A673 (cell line): ENCODE data around the gene CADM3. TPM values are rescaled to one million over a fixed set of nuclear protein-coding genes. Genes with fewer than 3 reads are reported as not detected.

Experiments
- BruUV-seq: library from RNA; stranded (reverse); fragments of 400-500 nt; replicated peaks from 2 replicates; lab custom pipeline; 2021; lab: Mats Ljungman, UMichigan
- CTCF ChIA-PET: fragments of 300-600 bp; sonication (Branson Sonifier 250); formaldehyde crosslinking; loops from one replicate; lab custom pipeline; 2022; ENCODE audit warnings: antibody characterized with exemption; lab: Charles Lee
- POLR2A ChIA-PET: fragments of 300-600 bp; sonication (Branson Sonifier 250); formaldehyde crosslinking; loops from one replicate; lab custom pipeline; 2022; ENCODE audit warnings: antibody characterized with exemption; ENCODE audit not compliant: low non-redundant PET; lab: Charles Lee
- DNase-seq: peaks from one replicate; pipeline ENCODE4 v3.0.0-alpha.2; 2015; ENCODE audit warnings: low spot score
- H3K27ac ChIP-seq: fragments of 200-600 bp; sonication (generic); 2 replicates; pipeline ENCODE4 v1.5.1; 2016; ENCODE audit warnings: mixed run types, low read depth, mild to moderate bottlenecking, mixed read lengths, antibody characterized with exemption, low read length; ENCODE audit not compliant: poor library complexity, severe bottlenecking
- H3K27me3 ChIP-seq: fragments of 200-600 bp; sonication (generic); replicated peaks from 2 replicates; pipeline ENCODE4 v1.6.1; 2017; ENCODE audit warnings: mixed run types, low read depth, mild to moderate bottlenecking, mixed read lengths, antibody characterized with exemption, low read length; ENCODE audit not compliant: insufficient read depth, poor library complexity
- H3K36me3 ChIP-seq: fragments of 200-600 bp; sonication (generic); 2 replicates; pipeline ENCODE4 v1.6.1; 2016; ENCODE audit warnings: mixed run types, mild to moderate bottlenecking, mixed read lengths, antibody characterized with exemption, low read length; ENCODE audit not compliant: insufficient read depth, poor library complexity, severe bottlenecking
- H3K4me1 ChIP-seq: fragments of 200-600 bp; sonication (generic); 2 replicates; pipeline ENCODE4 v1.6.1; 2017; ENCODE audit warnings: mixed run types, mild to moderate bottlenecking, mixed read lengths, antibody characterized with exemption, low read length; ENCODE audit not compliant: insufficient read depth, poor library complexity, severe bottlenecking
- H3K4me3 ChIP-seq: fragments of 200-600 bp; sonication (generic); 2 replicates; pipeline ENCODE4 v1.5.1; 2016; ENCODE audit warnings: low read depth, mixed run types, mild to moderate bottlenecking, mixed read lengths, low read length; ENCODE audit not compliant: poor library complexity, severe bottlenecking
- H3K9me3 ChIP-seq: fragments of 200-600 bp; sonication (generic); 2 replicates; pipeline ENCODE4 v1.6.1; 2016; ENCODE audit warnings: mixed run types, low read depth, mild to moderate bottlenecking, mixed read lengths, antibody characterized with exemption, low read length; ENCODE audit not compliant: poor library complexity, severe bottlenecking
- CTCF ChIP-seq: fragments of 300-800, 200-600 bp; sonication (generic); conservative IDR thresholded peaks from 2 replicates; pipeline ENCODE4 v1.5.1; 2017; ENCODE audit warnings: low read depth, mild to moderate bottlenecking, antibody characterized with exemption, low read length, moderate library complexity, mixed read lengths
- EZH2 ChIP-seq: fragments of 200-600 bp; sonication (generic); IDR thresholded peaks from 2 replicates; pipeline ENCODE4 v1.6.1; 2017; ENCODE audit warnings: borderline replicate concordance, low read depth, mild to moderate bottlenecking, mixed read lengths, antibody characterized with exemption, low read length; ENCODE audit not compliant: poor library complexity, severe bottlenecking
- intact Hi-C: fragments of 100-400 bp; cut with micrococcal nuclease; formaldehyde crosslinking; loops from one replicate; pipeline ENCODE4 v1.10.0; 2022; ENCODE audit not compliant: unreplicated experiment
- total RNA-seq: library from RNA; stranded (reverse); gene quantifications from 2 replicates; pipeline ENCODE4 v1.2.3, GENCODE V29; 2021

Gene CADM3
- total RNA-seq, 1 experiment from 2014 or later, result not detected

GRCh38 chr1:159146980-159147379, 24.4 kb upstream of the CADM3 start:
- Histone ChIP-seq H3K27ac (no peak overlapping the region), H3K27me3 (peaks cover 58% of the 10 kb centered on the region), H3K4me1 (no peaks in the 10 kb centered on the region), H3K36me3 (no peaks in the 10 kb centered on the region), H3K9me3 (no peaks in the 10 kb centered on the region), H3K4me3 (no peak overlapping the region)
- ChIA-PET POLR2A (no interaction called here), CTCF (no interaction called here)
- intact Hi-C loops, result no loop called here
- no peak for TF ChIP-seq EZH2
- no peak for TF ChIP-seq CTCF
- no peak for DNase-seq
- no TSS peak for BruUV-seq

GRCh38 chr1:159152031-159152430, 19.4 kb upstream of the CADM3 start:
- TF ChIP-seq CTCF (no peak), EZH2 (no peak)
- Histone ChIP-seq H3K27me3 (peaks cover 28% of the 10 kb centered on the region), H3K4me1 (no peaks in the 10 kb centered on the region), H3K9me3 (no peaks in the 10 kb centered on the region), H3K27ac (no peak overlapping the region), H3K36me3 (no peaks in the 10 kb centered on the region), H3K4me3 (no peak overlapping the region)
- ChIA-PET POLR2A (no interaction called here), CTCF (no interaction called here)
- BruUV-seq, result no TSS peak
- DNase-seq, result no peak
- intact Hi-C loops, result loop anchor here (5.0 kb wide), 1 partner anchor 855 kb away; no protein-coding TSS in a partner anchor

- Histone ChIP-seq H3K27ac (no peak overlapping the region), H3K4me3 (no peak overlapping the region), H3K9me3 (no peaks in the 10 kb centered on the region), H3K27me3 (peaks cover 78% of the 10 kb centered on the region), H3K4me1 (no peaks in the 10 kb centered on the region), H3K36me3 (no peaks in the 10 kb centered on the region)
- peak; percentile 95 for TF ChIP-seq CTCF
- no peak for TF ChIP-seq EZH2
- ChIA-PET CTCF (interaction anchor here (0.8 to 1.4 kb wide), 2 partner anchors 34 to 846 kb away, joined by 3 to 4 read pairs; no protein-coding TSS in a partner anchor), POLR2A (no interaction called here)
- intact Hi-C loops, result loop anchor here (1.0 to 5.0 kb wide), 2 partner anchors 36 to 50 kb away; no protein-coding TSS in a partner anchor
- peak; percentile 73 for DNase-seq
- no TSS peak for BruUV-seq
Observed at GRCh38 chr1:159161001-159161718, 10.3 kb upstream of the CADM3 start.
